Measurements from ENCODE around the gene PMAIP1.
A peak's percentile ranks its signal among the peaks of the same experiment; 100 is the strongest.
"Not testable (repeated sequence)": the region's sequence is repeated elsewhere in the genome, so short reads cannot be mapped to it uniquely, and the experiment has no call there.

Gene PMAIP1

DNA sequence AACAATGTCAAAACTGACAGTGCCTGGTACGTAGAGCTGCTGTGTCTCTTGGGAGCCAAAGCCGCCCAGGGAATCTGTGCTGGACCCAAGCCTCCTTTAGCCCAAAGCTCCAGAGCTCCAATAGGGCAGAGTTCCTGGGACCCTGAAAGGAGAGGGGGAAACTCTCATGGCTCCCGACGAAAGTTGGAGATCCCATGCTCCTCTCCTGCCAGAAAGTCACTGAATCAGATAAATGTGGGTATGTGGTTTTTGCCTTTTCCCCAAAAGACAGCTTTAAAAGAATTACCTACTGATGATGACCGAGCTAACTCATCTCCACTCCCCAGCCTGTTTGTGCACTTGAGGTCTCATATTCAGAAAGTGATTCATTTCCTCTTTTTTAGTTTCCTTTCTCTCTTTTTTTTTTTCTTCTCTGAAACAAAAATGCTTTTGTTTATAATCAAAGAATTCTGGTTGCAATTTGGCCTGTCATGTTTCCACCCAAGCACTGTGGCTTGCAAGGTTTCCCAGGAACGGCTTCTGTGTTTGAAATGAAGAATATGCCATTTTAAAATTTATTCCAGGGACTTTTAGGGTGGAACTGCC lies 14.1 kb upstream of the PMAIP1 start:
- DNase-seq (ENCODE audit: low read depth in 2 of 2): no peak

DNA sequence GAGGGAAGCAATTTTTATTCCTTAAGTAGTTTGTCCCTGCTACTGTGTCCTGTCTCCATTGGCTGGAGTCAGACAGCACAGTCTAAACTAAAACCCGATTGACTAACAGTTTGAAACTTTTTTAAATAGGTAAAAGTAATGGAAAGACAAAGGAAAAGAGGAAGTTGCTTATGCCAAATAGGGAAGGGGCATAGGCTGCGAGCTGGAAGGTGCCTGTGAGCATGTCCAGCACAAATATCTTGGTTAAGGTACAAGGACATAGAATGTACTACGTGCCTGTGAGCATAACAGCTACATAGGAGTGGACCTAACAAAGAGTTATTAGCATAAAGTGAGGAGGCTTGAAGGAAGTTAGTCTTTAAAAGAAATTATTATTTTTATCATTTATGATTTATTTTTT lies 13.4 kb upstream of the PMAIP1 start:
- DNase-seq (ENCODE audit: low read depth in 2 of 2): not testable (repeated sequence)

DNA sequence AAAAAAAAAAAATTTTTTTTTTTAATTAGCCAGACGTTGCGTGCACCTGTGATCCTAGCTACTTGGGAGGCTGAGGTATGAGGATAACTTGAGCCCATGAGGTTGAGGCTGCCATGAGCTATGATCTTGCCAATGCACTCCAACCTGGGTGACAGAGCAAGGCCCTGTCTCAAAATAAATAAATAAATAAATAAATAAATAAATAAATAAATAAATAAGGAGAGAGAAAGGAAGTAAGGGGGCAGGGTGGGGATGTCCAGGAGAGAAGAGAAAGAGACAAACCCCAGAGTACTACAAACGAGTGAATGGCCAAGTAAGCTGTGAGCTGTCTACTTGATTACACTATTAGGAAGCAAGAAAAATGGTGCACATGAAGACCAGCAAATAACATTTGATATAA lies 7.7 kb upstream of the PMAIP1 start:
- no peak for DNase-seq (ENCODE audit: low read depth in 2 of 2)

DNA sequence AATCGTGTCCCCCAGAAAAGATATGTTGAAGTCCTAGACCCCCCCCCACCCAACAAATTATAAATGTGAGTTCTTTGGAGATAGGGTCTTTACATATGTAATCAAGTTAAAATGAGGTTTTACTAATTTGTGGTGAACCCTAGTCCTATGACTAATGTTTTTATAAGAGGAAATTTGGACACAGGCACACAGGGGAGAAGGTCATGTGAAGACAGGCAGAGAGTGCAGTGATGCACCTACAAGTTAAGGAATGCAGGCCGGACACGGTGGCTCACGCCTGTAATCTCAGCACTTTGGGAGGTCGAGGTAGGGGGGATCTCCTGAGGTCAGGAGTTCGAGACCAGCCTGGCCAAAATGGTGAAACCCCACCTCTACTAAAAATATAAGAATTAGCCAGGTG lies 5.8 kb upstream of the PMAIP1 start:
- DNase-seq (ENCODE audit: low read depth in 2 of 2): no peak

DNA sequence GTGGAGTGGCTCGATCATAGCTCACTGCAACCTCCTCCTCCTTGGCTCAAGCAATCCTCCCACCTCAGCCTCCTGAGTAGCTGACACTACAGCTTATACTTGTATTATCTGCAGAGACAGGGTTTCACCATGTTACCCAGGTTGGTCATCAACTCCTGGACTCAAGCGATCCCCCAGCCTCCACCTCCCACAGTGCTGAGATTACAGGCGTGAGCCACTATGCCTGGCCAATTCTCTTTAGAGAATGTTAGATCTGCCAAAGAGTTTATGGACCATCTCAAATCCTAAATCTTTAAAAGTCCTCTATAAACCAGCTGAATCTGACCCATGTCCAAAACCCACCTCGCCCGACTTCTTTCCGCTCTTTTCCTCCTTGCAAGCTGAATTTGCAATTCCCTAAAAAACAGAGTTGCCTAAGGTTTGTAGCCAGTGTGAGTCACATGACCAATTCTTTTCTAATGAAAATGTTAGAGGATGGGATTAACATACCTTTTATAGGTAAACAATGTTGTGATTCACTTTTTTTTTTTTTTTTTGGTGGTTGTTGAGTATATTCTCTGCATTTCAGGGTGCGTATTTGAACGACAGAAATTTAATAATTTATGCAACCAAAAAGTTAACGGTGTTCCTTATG lies 2.4 kb upstream of the PMAIP1 start:
- no peak for DNase-seq (ENCODE audit: low read depth in 2 of 2)

DNA sequence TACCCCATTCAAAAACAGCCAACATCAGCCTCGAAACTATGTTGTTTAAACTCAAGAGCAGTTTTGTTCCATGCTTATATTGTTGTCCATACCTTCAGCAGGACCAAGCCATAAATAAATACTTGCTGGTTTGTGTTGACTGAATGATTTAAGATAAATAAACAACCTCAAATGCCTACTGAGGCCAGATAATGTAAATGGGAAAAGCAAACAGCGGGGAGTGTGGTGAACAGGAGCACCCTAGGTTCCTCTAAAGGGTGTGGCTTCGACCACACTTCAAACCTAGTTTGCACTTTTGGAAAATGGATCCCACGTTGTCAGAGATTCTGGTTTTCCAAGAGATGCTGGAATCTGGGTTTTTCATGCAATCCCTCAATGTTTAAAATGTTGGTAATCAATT lies 1.7 kb upstream of the PMAIP1 start:
- DNase-seq (ENCODE audit: low read depth in 2 of 2): no peak

DNA sequence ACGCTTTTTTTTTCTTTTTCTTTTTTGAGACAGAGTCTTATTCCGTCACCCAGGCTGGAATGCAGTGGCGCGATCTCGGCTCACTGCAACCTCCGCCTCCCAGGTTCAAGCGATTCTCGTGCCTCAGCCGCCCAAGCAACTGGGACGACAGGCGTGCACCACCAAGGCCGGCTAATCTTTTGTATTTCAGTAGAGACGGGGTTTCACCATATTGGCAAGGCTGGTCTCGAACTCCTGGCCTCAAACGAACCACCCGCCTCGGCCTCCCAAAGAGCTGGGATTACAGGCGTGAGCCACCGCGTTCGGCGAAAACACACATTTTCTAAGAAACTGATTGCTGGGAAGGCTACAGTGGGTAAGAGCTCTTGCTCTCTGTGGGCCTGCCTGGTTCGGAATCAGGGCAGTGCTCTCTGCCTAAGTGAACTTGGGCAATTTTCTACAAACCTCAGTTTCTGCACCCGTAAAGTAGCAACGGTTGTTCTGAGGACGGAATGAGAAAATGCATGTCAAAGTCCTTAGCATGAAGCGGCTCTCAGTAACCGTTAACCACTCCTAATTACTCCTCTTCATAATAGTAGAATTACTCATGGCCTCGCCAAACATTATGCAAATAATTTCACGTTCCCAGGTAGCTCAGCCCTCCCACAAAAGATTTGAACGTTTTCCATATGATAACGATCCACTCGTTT lies 1.0 kb upstream of the PMAIP1 start:
- DNase-seq (ENCODE audit: low read depth in 2 of 2): no peak

DNA sequence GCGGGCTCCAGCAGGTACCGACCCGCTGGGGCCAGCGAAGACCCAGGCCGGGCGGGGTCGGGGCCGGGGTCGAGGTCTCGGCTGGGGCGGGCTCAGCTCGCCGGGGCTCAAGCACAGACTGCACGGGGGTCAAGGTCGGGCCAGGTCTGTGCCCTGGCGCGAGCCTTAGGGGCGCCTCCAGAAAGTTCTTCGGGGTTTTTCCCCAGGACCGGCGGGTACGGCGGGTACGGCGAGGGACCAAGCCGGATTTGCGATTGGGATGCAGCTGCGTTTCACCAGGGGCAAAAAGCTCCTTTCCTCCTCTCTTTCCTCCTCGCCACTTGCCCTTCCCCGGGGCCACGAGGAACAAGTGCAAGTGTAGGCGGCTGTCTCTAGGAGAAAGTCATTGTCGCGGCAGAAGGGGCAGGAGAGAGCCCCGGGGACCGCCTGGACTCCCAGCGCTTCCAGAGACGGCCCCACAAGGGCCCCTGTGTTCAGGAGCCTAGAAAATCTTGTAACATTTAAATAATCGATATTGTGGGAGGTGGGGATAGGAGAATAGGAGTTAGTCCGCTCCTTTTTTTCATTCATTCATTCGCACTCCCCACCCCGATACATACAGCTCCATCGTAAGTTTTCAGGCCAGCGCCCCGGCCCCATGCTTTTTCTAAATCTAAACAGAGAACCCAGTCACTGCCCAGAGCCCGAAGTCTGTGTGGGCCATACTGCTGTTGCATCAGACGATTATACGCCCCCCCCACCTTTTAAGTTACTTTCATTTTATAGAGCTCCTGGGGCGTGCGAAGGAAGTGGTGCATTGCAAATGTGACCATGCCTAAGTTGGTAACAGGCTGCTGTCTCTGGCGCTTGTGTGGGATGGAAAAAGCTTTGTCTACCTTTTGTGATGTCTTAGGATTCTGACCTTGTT lies 679 bp downstream of the PMAIP1 start:
- DNase-seq (ENCODE audit: low read depth in 2 of 2): peak in 1 of 2 donors; percentile 43

DNA sequence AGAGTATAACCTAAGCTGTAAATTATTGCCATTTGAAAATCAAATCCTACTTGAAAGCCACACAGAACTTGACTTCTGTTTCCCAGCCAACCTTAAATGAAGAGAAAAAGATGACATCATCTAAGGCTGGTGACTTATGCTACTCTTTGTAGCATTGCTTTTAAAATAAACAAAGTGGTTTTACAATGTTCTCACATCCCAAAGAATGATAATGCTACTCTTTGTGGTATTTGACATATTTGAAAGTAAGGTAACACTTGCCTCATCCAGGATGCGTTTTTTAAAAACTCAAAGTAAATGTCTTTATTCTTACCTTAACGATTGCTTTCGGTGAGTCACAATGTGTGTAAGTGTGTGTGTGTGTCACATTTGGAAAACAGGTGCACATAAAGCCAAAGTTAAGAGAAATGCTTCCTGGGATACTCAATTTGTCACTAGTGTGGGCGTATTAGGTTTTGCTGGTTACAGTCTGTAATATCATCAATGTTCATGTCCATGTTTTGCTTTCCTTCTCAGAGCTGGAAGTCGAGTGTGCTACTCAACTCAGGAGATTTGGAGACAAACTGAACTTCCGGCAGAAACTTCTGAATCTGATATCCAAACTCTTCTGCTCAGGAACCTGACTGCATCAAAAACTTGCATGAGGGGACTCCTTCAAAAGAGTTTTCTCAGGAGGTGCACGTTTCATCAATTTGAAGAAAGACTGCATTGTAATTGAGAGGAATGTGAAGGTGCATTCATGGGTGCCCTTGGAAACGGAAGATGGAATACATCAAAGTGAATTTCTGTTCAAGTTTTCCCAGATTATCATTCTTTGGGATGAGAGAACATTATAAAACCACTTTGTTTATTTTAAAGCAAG lies 2.6 kb downstream of the PMAIP1 start:
- no peak for DNase-seq (ENCODE audit: low read depth in 2 of 2)

DNA sequence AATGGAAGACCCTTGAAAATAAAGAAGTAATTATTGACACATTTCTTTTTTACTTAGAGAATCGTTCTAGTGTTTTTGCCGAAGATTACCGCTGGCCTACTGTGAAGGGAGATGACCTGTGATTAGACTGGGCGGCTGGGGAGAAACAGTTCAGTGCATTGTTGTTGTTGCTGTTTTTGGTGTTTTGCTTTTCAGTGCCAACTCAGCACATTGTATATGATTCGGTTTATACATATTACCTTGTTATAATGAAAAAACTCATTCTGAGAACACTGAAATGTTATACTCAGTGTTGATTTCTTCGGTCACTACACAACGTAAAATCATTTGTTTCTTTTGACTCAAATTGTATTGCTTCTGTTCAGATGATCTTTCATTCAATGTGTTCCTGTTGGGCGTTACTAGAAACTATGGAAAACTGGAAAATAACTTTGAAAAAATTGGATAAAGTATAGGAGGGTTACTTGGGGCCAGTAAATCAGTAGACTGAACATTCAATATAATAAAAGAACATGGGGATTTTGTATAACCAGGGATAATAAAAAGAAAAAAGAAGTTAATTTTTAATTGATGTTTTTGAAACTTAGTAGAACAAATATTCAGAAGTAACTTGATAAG lies 3.3 kb downstream of the PMAIP1 start:
- no peak for DNase-seq (ENCODE audit: low read depth in 2 of 2)

DNA sequence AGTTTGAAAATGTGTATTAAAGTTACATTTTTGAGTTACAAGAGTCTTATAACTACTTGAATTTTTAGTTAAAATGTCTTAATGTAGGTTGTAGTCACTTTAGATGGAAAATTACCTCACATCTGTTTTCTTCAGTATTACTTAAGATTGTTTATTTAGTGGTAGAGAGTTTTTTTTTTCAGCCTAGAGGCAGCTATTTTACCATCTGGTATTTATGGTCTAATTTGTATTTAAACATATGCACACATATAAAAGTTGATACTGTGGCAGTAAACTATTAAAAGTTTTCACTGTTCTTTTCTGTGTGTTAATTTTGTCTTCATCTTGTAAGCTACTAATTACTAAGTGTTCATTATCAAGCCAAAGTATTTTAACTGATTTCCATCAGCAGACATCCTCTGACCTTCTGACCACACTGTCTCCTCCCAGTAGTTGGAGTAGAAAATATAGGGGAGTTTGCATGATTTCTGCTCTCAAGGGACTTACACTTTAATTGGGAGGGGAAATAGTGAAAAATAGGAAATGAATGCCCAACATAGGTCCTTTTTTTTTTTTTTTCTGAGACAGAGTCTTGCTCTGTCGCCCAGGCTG lies 4.3 kb downstream of the PMAIP1 start:
- no peak for DNase-seq (ENCODE audit: low read depth in 2 of 2)

DNA sequence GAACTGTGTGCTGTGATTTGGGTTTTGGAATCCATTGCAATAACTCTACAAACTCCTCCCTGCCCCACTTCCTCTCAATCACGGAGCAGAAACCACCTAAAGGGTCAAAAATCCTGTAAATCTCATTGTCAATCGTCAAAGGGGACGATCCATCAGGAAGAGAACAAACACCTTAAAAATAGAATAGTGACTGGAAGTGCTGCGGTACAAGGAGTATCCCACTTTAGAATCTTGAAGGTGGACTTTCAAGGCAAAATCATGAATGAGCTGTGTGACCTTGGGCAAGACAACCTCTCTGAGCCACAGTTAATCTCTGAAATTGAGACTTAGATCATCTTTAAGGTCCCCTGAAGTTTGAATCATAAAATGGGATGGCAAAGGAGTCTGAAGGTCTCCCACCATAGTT lies 5.9 kb downstream of the PMAIP1 start:
- no peak for DNase-seq (ENCODE audit: low read depth in 2 of 2)

DNA sequence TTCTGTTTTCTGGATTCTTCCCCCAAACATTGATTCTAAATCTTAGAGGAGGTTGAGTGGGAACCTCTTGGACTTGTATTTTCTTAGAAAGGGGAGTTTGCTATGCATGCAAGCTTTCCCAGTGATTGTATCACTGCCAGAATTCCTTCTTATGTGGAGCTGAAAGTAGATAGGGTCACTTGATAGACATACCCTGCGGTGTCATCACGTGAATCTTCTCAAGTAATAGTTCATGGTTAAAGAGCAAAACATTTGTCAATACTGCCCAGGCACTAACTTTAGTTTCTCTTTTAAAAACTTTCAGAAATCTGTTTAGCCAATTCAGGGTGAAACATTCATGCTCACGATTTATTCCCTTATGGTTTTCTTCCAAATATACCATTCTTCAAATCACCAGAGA lies 6.4 kb downstream of the PMAIP1 start:
- DNase-seq (ENCODE audit: low read depth in 2 of 2): no peak

DNA sequence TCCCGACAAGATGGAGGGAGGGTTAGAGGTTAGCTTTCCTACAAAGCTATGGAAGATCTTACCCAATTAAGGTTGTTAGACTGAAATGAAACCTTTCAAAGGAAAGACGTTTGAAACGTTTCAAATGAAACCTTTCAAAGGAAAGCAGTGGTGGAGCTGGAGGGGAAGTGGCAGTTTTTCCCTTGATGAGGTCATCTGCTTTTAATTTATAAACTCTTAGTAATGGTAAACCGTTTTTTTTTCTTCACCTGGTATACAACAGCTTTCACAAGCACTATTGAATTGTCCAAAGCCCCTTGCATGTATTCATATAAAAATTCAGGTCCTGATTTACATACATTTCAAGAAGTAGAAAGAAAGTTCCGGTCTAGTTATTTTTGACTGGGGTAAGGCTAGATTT lies 7.4 kb downstream of the PMAIP1 start:
- no peak for DNase-seq (ENCODE audit: low read depth in 2 of 2)

DNA sequence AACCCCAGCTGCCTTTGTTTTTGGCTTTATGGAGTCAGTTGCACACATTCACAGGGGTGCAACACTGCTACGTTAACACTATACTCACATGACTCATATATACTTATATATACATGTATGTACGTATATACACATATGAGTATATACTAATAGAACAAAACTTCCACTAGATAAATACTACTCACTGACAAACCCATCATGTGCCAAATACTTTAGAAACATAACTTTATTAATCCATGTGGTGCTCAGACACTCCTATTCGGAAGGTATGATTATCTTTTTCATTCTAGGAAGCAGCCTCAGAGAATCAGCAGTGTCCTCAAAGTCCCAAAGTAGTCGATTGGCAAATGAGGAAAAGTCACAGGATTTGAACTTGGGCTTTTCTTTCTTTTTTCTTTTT lies 7.9 kb downstream of the PMAIP1 start:
- DNase-seq (ENCODE audit: low read depth in 2 of 2): no peak

DNA sequence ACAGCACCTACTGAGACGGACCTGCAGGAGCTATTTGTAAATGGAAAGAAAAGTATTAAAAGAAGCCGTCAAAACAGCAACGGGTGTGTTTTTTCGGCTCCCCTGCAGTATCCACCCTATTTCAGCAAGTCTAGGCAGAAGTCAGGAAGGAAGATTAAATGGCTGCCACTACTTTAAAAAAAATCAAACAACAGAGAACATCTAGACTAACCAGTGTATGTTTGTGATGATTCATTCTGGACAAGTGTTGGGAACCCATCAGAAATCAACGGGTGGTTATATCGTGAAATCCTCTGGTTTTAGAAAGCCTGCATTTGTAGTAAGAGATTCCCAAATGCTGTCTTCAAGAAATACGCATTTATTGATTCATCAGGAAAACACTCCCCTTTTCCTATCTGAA lies 9.0 kb downstream of the PMAIP1 start:
- no peak for DNase-seq (ENCODE audit: low read depth in 2 of 2)

DNA sequence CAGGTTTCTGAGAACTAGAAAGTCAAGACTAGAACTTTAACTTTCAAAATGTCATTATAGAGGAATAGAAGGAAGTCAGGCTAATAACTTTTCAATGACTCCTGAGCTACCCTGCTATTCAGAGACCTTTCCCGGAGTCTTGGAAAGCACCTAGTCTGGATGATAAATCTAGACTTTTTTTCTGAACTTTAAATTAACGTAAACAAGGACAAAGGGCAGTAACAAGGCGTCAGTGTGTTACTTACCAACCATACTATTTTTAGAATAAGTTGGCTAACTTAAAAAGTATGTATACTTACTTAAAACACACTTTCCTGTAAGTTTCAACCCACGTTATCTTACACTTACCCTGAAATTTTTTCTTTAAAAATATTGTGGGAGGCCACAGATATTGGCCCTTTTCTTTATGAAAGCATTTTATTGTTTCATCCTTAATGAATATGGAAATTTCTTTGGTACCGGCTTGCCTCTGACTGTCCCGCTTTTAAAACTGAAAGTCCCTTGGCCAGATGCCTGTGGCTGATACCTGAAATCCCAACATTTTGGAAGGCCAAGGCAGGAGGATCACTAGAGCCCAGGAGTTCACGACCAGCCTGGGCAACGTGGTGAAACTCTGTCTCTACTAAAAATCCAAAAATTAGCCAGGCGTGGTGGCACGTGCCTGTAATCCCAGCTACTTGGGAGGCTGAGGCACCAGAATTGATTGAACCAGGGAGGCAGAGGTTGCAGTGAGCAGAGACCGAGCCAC lies 9.7 kb downstream of the PMAIP1 start:
- no peak for DNase-seq (ENCODE audit: low read depth in 2 of 2)

DNA sequence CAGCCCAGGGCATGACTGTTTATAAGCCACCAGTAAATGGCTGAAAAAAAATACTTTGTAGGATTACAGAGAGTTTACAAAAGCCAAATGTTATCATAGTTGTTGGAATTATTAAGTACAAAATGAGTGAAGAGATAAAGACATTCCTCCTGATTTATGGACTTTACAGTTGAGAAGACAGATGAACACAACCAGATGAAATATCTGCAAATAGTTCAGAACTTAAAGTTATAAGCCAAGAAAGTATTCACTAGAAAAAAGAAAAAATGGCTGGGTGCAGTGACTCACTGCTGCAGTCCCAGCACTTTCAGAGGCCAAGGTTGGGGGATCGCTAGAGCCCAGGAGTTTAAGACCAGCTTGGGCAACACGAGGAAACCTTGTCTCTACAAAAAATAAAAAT lies 11.2 kb downstream of the PMAIP1 start:
- no peak for DNase-seq (ENCODE audit: low read depth in 2 of 2)

DNA sequence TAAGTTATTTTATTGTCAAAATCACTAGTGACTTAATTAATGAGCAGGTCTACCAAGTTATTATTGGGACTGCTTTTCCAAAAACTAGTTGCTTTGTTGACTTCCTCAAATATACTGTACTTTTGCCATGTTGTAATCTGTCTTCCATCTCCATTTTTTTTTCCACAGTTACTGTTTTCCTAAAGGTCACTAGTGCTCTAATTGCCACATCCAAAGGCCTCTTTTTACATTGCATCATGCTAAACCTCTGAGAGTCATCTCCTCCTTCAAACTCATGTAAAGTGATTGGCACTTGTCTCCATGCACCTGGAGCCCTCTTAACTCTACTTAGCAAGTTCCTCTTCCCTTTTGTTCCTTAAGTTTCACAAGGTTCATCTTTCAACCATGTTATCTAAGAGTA lies 11.8 kb downstream of the PMAIP1 start:
- DNase-seq (ENCODE audit: low read depth in 2 of 2): no peak

DNA sequence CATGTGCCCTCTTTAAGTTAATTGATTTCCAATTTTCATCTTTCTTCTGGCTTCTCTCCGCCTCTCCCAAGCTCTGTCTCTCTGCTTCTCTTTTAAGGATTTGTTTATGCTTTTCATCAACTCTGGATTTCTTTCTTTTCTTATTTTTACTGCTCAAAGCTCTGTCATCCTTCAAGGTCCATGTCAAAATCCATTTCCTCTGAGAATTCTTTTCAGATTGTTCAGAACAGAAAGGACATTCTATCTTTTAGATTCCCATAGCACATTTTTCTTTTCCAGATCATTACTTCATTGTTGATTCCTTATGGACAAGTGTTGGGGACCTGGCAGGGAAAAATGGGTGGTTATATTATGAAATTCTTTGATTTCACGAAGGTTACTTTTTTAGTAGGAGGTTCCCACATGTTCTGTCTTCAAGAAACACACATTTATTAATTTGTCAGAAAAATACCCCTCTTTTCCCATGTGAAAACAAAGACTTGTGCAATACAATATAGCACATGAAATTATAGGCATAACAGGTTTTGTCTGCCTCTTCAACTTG lies 12.3 kb downstream of the PMAIP1 start:
- no peak for DNase-seq (ENCODE audit: low read depth in 2 of 2)
